ENCODE data around the gene NT5DC1.

DNA sequence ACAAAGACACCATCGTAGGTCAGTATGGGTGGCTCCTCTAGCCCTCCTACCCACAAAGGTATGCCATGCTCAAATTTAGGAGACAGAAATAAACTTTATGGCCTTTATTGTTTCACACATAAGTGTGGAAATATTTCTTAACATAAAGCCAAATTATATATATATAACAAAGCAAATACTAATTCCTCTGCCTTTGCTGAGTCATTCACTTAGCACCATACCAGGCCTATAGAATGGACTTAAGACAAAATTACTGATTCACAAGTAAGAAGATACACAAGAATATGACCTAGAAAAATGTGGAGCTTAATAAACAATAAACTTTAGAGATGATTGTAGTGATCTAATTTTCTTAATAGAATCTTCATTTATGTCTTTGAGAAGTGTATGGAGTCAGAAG, 45.1 kb upstream of the NT5DC1 start:
- TF ChIP-seq, protein P1, sequence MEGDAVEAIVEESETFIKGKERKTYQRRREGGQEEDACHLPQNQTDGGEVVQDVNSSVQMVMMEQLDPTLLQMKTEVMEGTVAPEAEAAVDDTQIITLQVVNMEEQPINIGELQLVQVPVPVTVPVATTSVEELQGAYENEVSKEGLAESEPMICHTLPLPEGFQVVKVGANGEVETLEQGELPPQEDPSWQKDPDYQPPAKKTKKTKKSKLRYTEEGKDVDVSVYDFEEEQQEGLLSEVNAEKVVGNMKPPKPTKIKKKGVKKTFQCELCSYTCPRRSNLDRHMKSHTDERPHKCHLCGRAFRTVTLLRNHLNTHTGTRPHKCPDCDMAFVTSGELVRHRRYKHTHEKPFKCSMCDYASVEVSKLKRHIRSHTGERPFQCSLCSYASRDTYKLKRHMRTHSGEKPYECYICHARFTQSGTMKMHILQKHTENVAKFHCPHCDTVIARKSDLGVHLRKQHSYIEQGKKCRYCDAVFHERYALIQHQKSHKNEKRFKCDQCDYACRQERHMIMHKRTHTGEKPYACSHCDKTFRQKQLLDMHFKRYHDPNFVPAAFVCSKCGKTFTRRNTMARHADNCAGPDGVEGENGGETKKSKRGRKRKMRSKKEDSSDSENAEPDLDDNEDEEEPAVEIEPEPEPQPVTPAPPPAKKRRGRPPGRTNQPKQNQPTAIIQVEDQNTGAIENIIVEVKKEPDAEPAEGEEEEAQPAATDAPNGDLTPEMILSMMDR (conservative IDR thresholded peaks at IDR 0.05 in 1 of 2, IDR thresholded peaks at IDR 0.05 in 1 of 2; ENCODE audit: extremely low read depth in 1 of 2, insufficient read depth in 1 of 2, low read depth in 1 of 2, low read length in 2 of 2), result no peak
- no peak for TF ChIP-seq EZH2 (IDR thresholded peaks at IDR 0.05; ENCODE audit: borderline replicate concordance, low read length)

Measured in mammary epithelial cell (primary cell).